GM23338 (cell line): ENCODE results near the gene ZBTB20. TPM values are rescaled to one million over a fixed set of nuclear protein-coding genes. Genes with fewer than 3 reads are reported as not detected.

Experiments used
- ATAC-seq: fragments of 200-7000 bp; cut with Tn5 transposase; 3 replicates; pipeline ENCODE4 v1.9.1; 2020
- DNase-seq: peaks from one replicate; pipeline ENCODE4 v3.0.0-alpha.2; 2015; ENCODE audit warnings: low spot score
- H2AFZ ChIP-seq: fragments of 200-600 bp; sonication (generic); 2 replicates; pipeline ENCODE4 v1.8.0; 2016; ENCODE audit warnings: antibody characterized with exemption, mild to moderate bottlenecking, moderate library complexity
- H3F3A ChIP-seq: fragments of 200-600 bp; sonication (generic); replicated peaks from 2 replicates; pipeline ENCODE4 v1.8.0; 2017; ENCODE audit warnings: antibody characterized with exemption, mixed run types, low read depth
- H3K27ac ChIP-seq: fragments of 200-600 bp; sonication (generic); 2 replicates; pipeline ENCODE4 v1.6.1; 2016; ENCODE audit warnings: low read depth
- H3K27me3 ChIP-seq: fragments of 200-600 bp; sonication (generic); 2 replicates; pipeline ENCODE4 v1.8.0; 2016; ENCODE audit warnings: mild to moderate bottlenecking, mixed run types, moderate library complexity; ENCODE audit not compliant: insufficient read depth
- H3K36me3 ChIP-seq: fragments of 200-600 bp; sonication (generic); 2 replicates; pipeline ENCODE4 v1.8.0; 2016; ENCODE audit warnings: mild to moderate bottlenecking; ENCODE audit not compliant: insufficient read depth
- H3K4me1 ChIP-seq: fragments of 200-600 bp; sonication (generic); 2 replicates; pipeline ENCODE4 v1.8.0; 2016; ENCODE audit warnings: mild to moderate bottlenecking, moderate library complexity; ENCODE audit not compliant: insufficient read depth
- H3K4me2 ChIP-seq: fragments of 200-600 bp; sonication (generic); 2 replicates; pipeline ENCODE4 v1.7.1; 2017; ENCODE audit warnings: mixed run types
- H3K4me3 ChIP-seq: fragments of 200-600 bp; sonication (generic); 2 replicates; pipeline ENCODE4 v1.6.1; 2016; ENCODE audit warnings: mixed run types
- H3K79me2 ChIP-seq: fragments of 200-600 bp; sonication (generic); replicated peaks from 2 replicates; pipeline ENCODE4 v1.8.0; 2017; ENCODE audit warnings: mild to moderate bottlenecking; ENCODE audit not compliant: insufficient read depth
- H3K9me2 ChIP-seq: fragments of 200-600 bp; sonication (generic); 2 replicates; pipeline ENCODE4 v1.8.0; 2017; ENCODE audit not compliant: insufficient read depth
- H4K20me1 ChIP-seq: fragments of 200-600 bp; sonication (generic); replicated peaks from 2 replicates; pipeline ENCODE4 v1.8.0; 2017; ENCODE audit warnings: mild to moderate bottlenecking; ENCODE audit not compliant: insufficient read depth
- H3K27ac Mint-ChIP-seq: 2 replicates; pipeline ENCODE4 v1.8.0; 2020; ENCODE audit warnings: inconsistent platforms, mild to moderate bottlenecking, moderate library complexity, mixed read lengths
- H3K27me3 Mint-ChIP-seq: 3 replicates; pipeline ENCODE4 v1.8.0; 2022; ENCODE audit warnings: low read depth, mild to moderate bottlenecking, moderate library complexity, mixed read lengths, inconsistent platforms; ENCODE audit not compliant: insufficient read depth, poor library complexity
- H3K36me3 Mint-ChIP-seq: 3 replicates; pipeline ENCODE4 v1.8.0; 2021; ENCODE audit warnings: low read depth, mild to moderate bottlenecking, inconsistent platforms, moderate library complexity, mixed read lengths
- H3K4me1 Mint-ChIP-seq: 3 replicates; pipeline ENCODE4 v1.8.0; 2020; ENCODE audit warnings: mild to moderate bottlenecking, inconsistent platforms, mixed read lengths
- H3K4me3 Mint-ChIP-seq: 3 replicates; pipeline ENCODE4 v1.8.0; 2021; ENCODE audit warnings: moderate library complexity, mild to moderate bottlenecking, inconsistent platforms, mixed read lengths
- H3K9me3 Mint-ChIP-seq: 3 replicates; pipeline ENCODE4 v1.8.0; 2020; ENCODE audit warnings: moderate library complexity, mild to moderate bottlenecking, inconsistent platforms, mixed read lengths
- CREB1 ChIP-seq: fragments of 250-450 bp; sonication (Bioruptor Pico); IDR thresholded peaks from 2 replicates; pipeline ENCODE4 v1.5.0; 2020; ENCODE audit warnings: low read depth, mild to moderate bottlenecking, moderate library complexity
- ETS1 ChIP-seq: IDR thresholded peaks from 2 replicates; pipeline ENCODE4 v1.6.1; 2016; ENCODE audit warnings: antibody characterized with exemption
- EZH2 ChIP-seq: fragments of 200-600 bp; sonication (generic); IDR thresholded peaks from one replicate; pipeline ENCODE4 v1.8.0; 2017; ENCODE audit warnings: antibody characterized with exemption, mild to moderate bottlenecking, low read depth; ENCODE audit not compliant: unreplicated experiment
- EZH2phosphoT487 ChIP-seq: fragments of 200-600 bp; sonication (generic); IDR thresholded peaks from one replicate; pipeline ENCODE4 v1.8.1; 2018; ENCODE audit warnings: antibody characterized with exemption; ENCODE audit not compliant: unreplicated experiment
- JUNB ChIP-seq: IDR thresholded peaks from one replicate; pipeline ENCODE4 v1.6.1; 2016; ENCODE audit warnings: antibody characterized with exemption; ENCODE audit not compliant: unreplicated experiment
- NANOG ChIP-seq: IDR thresholded peaks from 2 replicates; pipeline ENCODE4 v1.6.1; 2016; ENCODE audit warnings: antibody characterized with exemption, borderline replicate concordance
- POLR2AphosphoS5 ChIP-seq: IDR thresholded peaks from 2 replicates; pipeline ENCODE4 v1.6.1; 2016; ENCODE audit warnings: antibody characterized with exemption, low read depth
- STAT1 ChIP-seq: IDR thresholded peaks from one replicate; pipeline ENCODE4 v1.6.1; 2016; ENCODE audit warnings: antibody characterized with exemption; ENCODE audit not compliant: unreplicated experiment
- ZNF114 ChIP-seq: fragments of 250-450 bp; sonication (Bioruptor Pico); IDR thresholded peaks from 2 replicates; pipeline ENCODE4 v1.5.0; 2020; ENCODE audit warnings: mild to moderate bottlenecking, moderate library complexity
- ZNF331 ChIP-seq: fragments of 250-450 bp; sonication (Bioruptor Pico); IDR thresholded peaks from 2 replicates; pipeline ENCODE4 v1.5.0; 2020; ENCODE audit warnings: low read depth, mild to moderate bottlenecking, moderate library complexity
- ZNF462 ChIP-seq: fragments of 250-450 bp; sonication (Bioruptor Pico); IDR thresholded peaks from 2 replicates; pipeline ENCODE4 v1.5.0; 2020; ENCODE audit warnings: mild to moderate bottlenecking, moderate library complexity
- polyA plus RNA-seq: library from polyadenylated mRNA; unstranded; fragments of >200 nt; fragmentation: Nextera tagmentation; extraction: Ambion mirVana; gene quantifications from 2 replicates; pipeline ENCODE4 v1.2.1, GENCODE V29; 2016
- total RNA-seq: library from RNA; depleted of rRNA; stranded (reverse); fragments of >200 nt; shearing (Covaris generic); gene quantifications from 2 replicates; pipeline ENCODE4 v1.2.3, GENCODE V29; 2014
- TF ChIP-seq, protein P1 (sequence below): IDR thresholded peaks from one replicate; pipeline ENCODE4 v1.6.1; 2018; ENCODE audit warnings: antibody characterized with exemption; ENCODE audit not compliant: unreplicated experiment
- TF ChIP-seq, protein P2 (sequence below), 2 experiments: fragments of 200-600 bp in 1 of 2; sonication (generic) in 1 of 2; conservative IDR thresholded peaks; 2 replicates each; pipeline versions ENCODE4 v1.5.1 to v1.6.1; 2016 to 2017; ENCODE audit warnings: antibody characterized with exemption in 2 of 2, low read depth in 2 of 2, mild to moderate bottlenecking in 2 of 2, moderate library complexity in 1 of 2

The ZBTB20 gene
- total and polyA plus RNA-seq, 2 experiments from 2014 or later = 2.0 to 3.3 TPM

DNA sequence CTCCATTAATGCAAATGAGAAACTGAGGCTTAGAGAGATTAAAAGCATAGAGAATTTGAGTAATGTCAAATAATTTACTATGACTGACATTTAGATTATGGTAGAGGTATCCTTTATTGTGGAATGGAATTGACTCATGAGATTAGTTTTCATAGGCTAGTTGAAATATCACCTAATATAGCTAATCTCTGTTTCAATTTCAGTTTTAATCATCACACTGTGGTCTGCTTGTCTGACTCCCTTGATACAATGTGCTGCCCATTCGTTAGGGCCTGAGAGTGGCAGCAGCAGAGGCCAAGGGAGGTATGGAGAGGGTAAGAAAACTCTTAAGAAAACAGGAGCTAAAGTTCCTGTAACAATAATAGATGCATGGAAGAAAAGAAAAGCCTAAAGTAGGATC lies 13.2 kb upstream of the ZBTB20 start:
- no peak overlapping the region for H3K4me3 Mint-ChIP-seq
- peaks cover 23% of the 10 kb centered on the region for H3K9me3 Mint-ChIP-seq
- 0 out of 2 replicates have a peak, but pooled peaks cover 2% of the 10 kb centered on the region for H3K9me2 ChIP-seq
- peaks cover 20% of the 10 kb centered on the region for H3K4me1 Mint-ChIP-seq
- H3K27me3 ChIP-seq = no peaks in the 10 kb centered on the region
- H3K36me3 Mint-ChIP-seq = peaks cover 21% of the 10 kb centered on the region
- ATAC-seq (no peak), DNase-seq (no peak)
- H3K4me1 ChIP-seq = peaks cover 9% of the 10 kb centered on the region
- no peaks in the 10 kb centered on the region for H3K27me3 Mint-ChIP-seq
- H3K4me2 ChIP-seq = no peak overlapping the region
- H3K27ac Mint-ChIP-seq = no peak overlapping the region
- no peak overlapping the region for H3K27ac ChIP-seq
- H3K4me3 ChIP-seq = no peak overlapping the region
- H4K20me1 ChIP-seq = no peaks in the 10 kb centered on the region
- H3F3A ChIP-seq = no peaks in the 10 kb centered on the region
- no peaks in the 10 kb centered on the region; the same call in 1 of the 2 replicates for H3K36me3 ChIP-seq
- TF ChIP-seq, protein P1, sequence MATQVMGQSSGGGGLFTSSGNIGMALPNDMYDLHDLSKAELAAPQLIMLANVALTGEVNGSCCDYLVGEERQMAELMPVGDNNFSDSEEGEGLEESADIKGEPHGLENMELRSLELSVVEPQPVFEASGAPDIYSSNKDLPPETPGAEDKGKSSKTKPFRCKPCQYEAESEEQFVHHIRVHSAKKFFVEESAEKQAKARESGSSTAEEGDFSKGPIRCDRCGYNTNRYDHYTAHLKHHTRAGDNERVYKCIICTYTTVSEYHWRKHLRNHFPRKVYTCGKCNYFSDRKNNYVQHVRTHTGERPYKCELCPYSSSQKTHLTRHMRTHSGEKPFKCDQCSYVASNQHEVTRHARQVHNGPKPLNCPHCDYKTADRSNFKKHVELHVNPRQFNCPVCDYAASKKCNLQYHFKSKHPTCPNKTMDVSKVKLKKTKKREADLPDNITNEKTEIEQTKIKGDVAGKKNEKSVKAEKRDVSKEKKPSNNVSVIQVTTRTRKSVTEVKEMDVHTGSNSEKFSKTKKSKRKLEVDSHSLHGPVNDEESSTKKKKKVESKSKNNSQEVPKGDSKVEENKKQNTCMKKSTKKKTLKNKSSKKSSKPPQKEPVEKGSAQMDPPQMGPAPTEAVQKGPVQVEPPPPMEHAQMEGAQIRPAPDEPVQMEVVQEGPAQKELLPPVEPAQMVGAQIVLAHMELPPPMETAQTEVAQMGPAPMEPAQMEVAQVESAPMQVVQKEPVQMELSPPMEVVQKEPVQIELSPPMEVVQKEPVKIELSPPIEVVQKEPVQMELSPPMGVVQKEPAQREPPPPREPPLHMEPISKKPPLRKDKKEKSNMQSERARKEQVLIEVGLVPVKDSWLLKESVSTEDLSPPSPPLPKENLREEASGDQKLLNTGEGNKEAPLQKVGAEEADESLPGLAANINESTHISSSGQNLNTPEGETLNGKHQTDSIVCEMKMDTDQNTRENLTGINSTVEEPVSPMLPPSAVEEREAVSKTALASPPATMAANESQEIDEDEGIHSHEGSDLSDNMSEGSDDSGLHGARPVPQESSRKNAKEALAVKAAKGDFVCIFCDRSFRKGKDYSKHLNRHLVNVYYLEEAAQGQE = no peak
- no peak for TF ChIP-seq CREB1 (CRISPR knock-in tag)
- TF ChIP-seq STAT1 = no peak
- TF ChIP-seq JUNB = no peak
- TF ChIP-seq ZNF462 (CRISPR knock-in tag) = no peak
- TF ChIP-seq NANOG = no peak
- no peak for TF ChIP-seq ETS1
- TF ChIP-seq POLR2AphosphoS5 = no peak
- no peak for TF ChIP-seq ZNF331 (CRISPR knock-in tag)
- TF ChIP-seq EZH2 = no peak
- no peak for TF ChIP-seq EZH2phosphoT487
- TF ChIP-seq, protein P2, sequence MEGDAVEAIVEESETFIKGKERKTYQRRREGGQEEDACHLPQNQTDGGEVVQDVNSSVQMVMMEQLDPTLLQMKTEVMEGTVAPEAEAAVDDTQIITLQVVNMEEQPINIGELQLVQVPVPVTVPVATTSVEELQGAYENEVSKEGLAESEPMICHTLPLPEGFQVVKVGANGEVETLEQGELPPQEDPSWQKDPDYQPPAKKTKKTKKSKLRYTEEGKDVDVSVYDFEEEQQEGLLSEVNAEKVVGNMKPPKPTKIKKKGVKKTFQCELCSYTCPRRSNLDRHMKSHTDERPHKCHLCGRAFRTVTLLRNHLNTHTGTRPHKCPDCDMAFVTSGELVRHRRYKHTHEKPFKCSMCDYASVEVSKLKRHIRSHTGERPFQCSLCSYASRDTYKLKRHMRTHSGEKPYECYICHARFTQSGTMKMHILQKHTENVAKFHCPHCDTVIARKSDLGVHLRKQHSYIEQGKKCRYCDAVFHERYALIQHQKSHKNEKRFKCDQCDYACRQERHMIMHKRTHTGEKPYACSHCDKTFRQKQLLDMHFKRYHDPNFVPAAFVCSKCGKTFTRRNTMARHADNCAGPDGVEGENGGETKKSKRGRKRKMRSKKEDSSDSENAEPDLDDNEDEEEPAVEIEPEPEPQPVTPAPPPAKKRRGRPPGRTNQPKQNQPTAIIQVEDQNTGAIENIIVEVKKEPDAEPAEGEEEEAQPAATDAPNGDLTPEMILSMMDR (conservative IDR thresholded peaks at IDR 0.05; ENCODE audit: low read depth in 2 of 2) = no peak
- no peak for TF ChIP-seq ZNF114 (CRISPR knock-in tag)
- no peak overlapping the region for H2AFZ ChIP-seq
- no peaks in the 10 kb centered on the region for H3K79me2 ChIP-seq
